Stimulated activated CD8-positive, alpha-beta memory T cell treated with anti-CD3 and anti-CD28 coated beads, Interleukin-15, amount 100 ng/mL, for 4 hours (primary cell): Measurements from ENCODE around the gene ARMC9.
"Not testable (repeated sequence)": the region's sequence is repeated elsewhere in the genome, so short reads cannot be mapped to it uniquely, and the experiment has no call there.

Experiments
- DNase-seq, 2 donors: peaks; one replicate each; pipeline ENCODE4 v3.0.0-alpha.2; 2020; ENCODE audit warnings: low read depth in 2 of 2

The ARMC9 gene

DNA sequence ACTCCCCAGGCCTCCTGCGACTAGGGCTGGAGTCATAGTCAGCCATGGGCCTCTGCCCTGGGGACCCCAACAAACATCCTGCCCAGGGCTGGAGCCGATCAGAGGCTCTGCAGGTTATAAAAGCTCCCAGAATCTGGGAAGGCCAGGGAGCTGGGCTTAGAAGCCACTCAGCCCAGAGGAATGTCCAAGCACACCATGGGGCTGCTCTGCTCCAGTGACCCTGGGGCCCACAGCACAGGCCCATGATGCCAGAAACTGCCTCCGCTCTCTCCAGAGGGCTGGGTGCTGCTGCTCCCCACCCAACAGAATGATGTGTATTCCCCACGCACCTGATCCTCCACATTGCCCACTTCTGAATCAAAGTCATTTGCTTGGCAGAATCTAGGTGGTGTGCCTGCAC lies 88.5 kb downstream of the ARMC9 start:
- DNase-seq, result no peak

DNA sequence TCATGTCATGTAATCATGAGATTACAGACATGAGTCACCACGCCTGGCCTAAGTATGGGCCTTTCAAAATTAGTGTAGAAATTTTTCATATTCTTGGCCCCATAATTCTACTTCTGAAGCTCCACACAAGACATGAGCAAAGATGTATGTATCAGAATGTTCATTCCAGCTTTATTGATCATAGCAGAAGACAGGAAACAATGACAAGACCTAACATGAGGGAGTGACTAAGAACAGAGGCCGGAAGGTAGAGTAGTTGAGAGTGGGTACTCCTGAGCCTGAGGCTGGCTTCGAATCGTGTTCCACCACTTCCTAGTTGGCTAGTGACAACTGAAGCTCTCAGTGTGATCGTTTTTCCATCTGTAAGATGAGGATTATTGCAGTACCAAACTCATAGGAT lies 89.3 kb downstream of the ARMC9 start:
- no peak for DNase-seq

DNA sequence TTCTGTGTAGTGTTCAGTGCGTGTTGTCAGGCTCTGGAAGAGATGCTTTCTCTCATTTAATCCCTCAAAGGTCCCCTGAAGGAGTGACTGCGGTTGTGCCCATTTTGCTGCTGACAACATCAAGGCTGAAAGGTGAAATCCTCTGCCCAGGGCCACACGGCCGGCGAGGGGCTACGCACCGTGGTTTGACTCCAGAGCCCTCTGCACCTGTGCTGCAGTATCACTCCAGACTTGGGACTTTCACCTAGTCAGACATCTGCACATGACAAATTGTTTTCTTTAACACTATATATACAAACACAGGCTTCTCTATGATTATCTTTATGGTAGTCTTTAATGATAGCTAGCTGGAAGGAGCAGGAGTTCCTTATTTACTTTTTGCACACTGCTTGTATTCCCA lies 90.2 kb downstream of the ARMC9 start:
- DNase-seq, result no peak

DNA sequence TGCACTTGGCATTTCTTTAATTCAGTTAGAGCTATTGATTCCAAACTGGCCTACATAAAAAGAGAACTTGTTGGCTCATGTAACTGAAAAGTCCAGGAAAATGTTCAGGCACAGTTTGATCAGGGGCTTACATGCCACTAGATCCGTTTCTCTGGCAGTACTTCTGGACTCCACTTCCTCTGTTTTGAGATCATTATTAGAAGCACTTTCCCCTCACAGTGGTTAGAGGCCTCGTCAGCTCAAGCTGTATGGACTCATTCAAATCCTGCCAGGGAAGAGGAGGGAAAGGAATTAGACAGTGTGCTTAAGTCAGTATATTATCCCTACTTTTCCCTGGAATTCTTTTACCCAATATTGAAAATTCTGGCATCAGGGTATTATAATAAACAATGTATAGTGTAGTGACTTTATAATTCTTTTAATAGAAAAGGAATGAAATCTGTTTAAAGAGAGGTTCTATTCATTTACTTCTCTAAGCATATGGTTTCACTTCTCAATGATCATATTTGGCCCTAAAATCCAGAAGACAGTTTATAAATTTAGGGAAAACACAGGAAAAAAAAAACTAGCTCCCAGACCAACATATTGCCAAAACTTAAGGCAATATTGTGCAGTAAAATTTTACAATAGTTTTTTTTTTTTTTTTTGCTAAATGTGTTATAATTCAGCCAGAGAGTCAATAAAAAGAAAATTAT lies 92.0 kb downstream of the ARMC9 start:
- no peak for DNase-seq

DNA sequence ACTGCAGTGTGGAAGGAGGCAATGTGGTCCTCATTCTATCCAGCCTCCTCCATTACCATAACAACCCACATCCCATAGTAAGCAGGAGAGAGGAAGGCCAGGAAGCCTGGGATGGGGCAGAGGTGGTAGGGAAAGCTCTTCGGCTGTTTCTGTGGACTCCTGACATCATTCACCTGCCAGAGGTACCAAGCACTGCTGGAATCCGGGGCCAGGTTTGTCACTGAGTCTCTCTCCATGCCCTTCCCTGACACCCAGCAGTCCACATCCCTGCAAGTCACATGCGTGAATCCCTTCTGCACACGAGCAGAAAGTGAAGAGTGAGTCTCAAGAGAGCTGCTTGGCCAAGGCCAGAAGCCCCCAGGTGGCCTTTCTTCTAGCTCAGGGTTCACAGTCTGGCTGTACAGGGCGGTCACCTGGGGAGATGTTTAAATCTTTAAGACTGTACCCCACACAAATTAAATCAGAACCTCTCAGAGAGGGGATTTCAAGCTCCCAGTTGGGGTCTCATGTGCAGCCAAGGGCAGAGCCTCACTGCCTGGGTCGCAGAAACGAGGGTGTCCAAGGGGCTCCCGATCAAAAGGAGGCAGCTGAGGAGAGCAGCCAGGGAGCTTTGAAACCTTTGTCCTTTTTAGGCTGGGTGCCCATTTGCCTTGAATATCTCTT lies 94.2 kb downstream of the ARMC9 start:
- no peak for DNase-seq

DNA sequence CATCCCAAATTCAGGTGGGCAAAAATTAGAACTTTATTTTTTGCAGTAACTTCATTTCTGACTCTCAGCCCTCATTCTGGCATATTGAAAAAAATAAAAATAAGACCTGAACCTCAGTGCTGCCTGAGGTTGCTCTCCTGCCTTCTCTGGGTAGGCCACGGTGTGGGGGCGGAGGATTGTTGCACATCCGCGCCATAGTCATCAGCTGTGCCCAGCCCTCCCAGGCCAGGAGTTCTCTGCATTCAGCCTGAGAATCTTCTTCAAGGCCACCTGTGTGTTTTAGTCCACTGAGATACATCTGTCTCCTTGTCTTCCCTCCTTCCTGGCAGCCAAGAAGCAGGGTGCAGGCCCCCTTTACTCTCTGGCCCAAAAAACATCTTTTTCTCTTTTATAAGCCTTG lies 94.7 kb downstream of the ARMC9 start:
- DNase-seq, result no peak

DNA sequence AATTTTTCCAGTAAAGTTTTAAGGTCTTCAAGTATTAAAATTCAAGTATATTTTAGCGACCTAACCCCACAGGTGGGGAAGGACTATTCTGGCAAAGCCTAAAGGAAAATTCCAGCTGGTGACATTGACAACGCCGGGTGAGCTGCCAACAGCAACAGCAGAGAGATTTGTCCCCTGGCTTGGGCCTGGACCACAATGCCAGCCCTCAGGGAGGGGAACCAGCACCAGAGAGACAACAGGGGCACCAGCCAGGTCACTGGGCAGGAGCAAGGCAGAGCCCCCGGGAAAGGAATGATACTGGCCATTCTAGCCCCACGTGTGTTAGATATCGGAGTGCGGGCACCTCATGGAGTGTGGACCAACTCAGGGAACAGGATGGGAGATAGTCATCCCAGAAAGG lies 95.7 kb downstream of the ARMC9 start:
- no peak for DNase-seq

DNA sequence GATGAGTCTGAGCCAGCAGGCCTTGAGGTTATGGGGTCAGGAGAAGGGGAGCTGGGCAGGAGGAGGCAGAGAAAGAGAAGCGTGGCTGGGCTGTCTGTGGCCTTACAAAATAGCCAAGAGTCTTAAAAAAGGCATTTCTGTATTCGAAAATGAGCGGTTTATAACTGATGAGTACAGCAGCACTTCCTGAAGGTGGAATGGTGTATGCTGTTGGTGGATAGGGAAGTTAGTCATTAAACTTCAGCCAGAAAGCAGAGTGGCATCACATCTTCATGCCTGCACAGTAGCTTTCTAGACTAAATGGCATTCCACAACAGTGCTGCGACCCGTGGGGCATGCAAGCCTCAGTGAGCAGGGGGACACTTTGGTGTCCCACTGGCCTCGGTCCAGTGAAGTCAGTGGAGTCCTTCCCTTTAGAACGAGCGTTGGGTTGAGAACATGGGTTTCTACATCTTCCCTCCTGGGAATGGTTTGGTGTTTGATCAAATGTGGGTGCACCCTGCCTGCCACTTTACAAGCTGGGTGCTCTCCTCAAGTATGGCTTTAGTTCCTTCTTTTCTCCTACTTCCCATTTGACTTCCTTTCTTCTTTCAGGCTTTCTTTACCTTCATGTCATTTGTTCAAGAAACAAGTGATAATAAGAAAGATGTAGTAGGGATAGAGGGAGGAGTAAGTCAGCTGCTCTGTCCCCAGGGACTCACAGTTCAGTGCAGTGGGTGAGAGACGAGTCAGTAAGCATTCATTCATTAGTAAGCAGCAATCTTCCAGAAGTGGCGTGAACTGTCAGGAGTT lies 96.3 kb downstream of the ARMC9 start:
- DNase-seq, result no peak

DNA sequence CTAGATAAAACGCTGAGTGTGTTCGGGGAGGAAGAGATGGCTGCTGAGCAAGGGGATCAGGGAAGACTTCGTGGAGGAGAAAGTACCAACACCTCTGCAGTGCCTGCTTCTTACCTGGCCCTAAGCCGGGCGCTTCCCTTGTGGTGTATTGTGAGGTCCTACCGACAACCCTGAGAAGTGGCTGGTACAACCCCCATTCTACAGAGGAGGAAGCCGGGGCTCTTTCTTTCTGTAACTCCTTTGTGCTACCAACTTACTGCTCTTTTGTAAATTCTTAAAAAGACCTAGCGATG lies 96.9 kb downstream of the ARMC9 start:
- DNase-seq, result no peak

DNA sequence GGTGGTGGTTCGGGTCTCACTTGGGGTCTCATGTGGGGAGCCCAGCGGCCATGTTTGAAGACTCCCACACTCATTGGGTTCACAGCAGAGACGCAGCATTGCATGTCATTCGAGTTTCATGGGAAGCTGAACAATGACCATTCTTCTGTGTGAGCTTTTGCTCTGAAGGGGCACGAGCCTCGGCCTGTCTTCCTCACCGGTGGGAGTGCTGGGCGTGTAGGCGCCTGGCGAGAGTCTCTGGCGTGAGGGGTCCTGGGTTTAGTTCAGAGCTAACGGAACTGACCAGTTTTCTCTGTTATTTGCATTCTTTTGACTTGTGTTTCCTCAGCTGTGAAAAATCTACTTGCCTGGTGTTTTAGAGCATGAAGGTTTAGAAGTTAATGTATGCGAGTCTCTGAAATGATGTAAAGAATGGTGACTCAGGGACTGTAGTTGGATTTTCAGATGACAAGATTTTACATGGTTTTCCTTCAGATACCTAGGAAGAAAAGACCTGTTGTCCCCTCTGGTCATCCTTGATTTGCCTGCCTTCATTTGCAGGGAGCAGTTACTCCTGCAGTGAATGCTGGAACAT lies 98.1 kb downstream of the ARMC9 start:
- DNase-seq, result no peak

DNA sequence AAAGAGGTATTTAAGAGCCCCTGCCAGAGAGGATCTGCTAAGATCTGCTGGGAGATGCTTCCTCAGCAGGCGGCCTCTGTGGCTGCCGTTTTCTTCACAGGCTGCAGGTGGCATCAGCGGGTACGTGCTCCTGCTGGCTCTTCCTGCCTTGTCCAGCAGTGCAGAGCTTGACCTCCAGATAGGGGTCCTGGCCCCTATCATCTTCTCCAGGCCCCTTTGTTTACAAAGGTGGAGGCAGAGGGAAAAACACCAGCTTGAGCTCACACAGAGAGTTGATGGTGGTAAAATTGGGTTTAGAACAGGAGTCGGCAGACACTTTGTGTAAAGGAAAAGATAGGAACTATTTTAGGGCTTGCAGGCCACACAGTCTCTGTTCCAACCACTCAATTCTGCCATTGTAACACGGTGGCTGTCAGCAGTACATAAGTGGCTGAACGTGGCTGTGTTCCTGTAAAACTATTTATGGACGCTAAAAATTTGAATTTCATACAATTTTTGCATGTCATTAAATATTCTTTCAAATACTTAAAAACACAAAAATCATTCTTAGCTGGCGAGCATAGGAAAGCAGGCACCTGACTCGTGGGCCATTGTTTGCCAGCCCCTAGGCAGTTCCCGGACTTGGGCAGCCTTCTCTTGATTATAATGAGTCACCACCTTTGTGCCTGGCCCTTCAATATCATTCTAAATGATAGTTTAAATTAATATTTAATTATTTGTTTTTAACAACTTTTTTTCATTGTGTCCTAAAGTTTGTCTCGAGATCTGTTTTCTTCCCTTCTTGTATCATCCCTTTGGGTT lies 98.9 kb downstream of the ARMC9 start:
- DNase-seq, result no peak

DNA sequence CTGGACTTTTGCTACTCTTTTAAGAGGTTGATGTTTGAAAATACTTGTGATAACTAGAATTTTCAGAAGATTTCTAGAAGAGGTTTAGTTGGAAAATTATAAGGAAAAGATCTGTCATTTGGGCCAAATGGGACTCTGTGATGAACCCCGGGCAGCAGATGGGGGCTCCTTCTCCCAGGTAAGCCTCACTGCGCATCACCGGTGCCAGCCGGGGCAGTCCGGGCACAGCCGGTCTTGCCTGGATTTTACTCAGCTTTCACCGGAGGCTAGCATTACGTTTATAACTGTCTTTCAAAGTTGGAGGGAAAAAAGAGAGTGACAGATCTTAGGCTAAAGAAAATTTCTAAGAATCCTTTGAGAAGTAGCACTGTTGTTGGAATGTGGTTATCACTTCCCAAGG lies 99.7 kb downstream of the ARMC9 start:
- DNase-seq, result no peak

DNA sequence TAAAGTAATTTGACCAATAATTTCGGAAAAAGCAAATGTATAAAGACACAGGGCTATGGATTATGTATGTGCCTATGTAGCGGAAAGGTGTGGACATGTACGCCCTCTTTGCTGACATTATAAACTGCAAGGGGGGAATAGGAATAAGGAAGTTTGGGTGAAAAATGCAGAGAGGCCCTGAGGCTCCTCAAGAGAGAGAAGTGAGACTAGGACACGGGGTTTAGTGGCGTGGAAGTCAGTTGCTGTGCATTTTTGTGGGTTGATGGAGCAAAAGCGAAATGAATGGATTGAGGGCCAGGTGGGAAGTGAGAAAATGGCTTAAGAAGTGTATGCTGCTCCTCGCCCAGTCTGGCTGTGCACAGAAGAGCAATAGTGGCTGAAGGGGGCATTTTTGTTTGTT lies 100.8 kb downstream of the ARMC9 start:
- DNase-seq, result no peak

DNA sequence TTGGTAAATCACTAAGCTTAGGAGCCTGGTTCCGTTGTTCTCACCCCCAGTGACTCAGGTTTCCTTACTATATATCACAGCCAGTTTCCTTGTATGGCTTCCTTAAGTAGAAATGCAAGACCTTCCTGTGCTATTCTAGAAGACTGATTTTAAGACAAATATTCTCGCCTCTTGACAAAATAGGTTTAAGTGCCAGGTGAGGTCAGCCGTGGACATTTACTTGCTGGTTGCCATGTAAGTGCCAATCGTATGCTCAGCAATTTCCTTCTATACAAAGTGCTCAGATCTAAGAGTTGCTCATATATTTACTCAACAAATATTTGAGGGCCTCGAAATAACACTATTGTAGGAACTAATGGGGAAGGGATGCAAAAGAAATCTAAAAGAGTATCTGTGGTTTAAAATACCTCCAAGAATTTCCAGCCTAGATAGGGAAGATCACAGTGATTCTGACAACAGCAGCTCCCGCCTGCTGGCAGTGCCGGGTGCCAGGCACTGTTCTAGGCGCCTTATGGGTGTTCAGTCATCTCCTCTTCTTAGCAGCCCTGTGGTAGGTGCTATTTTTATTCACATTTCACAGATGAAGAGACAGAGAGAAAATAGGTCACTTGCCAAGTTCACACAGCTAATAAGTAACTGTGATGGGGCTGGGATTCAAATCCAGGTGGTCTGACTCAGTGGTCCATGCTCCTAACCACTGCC lies 101.7 kb downstream of the ARMC9 start:
- DNase-seq, result no peak

DNA sequence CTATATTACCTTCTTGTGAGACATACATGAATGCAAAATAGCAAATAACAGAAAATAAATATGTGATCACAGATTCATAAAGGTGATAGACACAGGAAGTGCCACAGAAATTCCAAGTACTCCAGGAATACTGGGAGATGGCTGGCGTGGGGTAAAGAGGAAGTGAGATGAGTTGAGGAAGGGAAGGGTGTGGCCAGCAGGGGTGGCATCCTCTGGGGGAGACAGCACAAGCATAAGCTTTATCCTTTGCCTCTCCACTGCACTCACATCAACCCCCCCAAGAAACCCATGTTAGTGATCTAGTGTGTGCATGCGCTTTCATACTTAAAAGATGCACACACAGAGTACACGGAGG lies 102.3 kb downstream of the ARMC9 start:
- no peak for DNase-seq

DNA sequence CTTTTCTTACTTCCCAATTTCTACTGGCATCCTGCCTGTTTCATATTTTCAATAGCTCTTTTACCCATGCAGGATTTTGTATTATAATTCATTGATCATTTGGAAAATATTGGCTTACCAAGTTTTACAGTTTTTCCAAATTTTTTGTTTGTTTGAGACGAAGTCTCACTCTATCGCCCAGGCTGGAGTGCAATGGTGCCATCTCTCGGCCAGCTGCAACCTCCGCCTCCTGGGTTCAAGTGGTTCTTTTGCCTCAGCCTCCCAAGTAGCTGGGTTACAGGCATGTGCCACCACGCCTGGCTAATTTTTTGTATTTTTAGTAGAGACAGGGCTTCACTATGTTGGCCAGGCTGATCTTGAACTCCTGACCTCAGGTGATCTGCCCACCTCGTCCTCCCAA lies 105.8 kb downstream of the ARMC9 start:
- not testable (repeated sequence) for DNase-seq

DNA sequence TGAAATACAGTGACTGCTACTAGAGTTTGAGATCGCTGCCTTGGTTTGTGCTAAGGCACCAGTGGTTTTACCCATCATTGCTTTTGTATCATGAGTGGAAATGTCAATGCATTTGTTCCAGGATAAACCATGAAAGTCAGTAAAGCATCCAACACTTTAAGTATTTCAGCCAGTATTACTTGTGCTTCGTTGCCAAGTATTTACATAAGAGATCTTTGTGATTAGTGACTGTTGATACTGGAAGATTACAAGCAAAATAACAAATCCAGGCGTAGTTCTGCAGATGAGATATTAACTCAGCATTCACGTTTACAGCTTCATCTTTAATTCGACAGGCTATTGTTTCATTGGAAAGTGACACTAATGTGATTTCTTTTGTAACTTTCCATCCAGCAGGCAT lies 106.8 kb downstream of the ARMC9 start:
- no peak for DNase-seq

DNA sequence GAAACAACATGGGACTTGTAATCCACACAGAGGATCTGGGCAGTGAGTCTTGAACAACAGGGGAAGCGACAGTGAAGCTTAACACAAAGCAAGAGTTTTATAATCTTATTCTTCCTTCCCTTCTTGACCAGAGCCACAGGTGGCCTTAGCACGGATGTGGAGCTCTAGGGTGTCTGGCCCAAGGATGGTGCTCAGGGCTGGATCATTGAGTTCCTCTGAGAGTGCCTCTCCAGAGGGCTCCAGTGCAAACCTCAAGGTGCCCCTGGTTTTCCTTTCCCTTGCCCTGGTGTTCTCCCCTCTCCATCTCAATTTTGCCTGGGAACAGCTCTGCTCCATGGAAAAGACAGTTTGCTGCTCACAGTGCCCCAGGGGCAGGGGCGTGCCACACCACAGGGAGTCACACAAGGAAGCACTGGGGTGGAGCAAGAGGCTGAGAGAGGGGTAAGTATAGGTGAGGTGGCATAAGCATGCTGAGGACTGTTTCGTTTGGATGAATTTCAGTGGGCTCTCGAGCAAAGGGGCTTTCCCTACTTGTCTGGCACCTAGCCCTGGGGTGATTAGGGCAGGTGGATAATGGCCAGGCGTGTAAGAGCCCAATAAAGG lies 108.5 kb downstream of the ARMC9 start:
- DNase-seq, result no peak

DNA sequence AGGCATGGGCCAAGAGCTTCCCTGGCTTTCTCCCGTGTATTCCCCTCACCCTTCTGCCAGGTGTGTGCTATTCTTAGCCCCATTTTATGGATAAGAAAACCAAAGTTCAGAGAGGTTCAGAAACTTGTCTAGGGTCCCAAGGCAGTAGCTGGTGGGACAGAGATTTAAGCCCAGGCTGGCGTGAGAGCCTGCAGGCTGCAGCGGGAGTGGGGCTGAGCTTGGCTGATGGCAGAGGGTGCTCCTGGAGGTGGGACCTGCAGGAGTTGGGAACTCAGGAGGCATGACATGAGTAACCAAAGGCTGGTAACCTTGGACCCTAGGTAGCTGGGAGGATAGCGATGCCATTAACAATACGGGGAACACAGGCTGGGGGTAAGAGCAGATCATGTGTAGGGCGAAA lies 109.8 kb downstream of the ARMC9 start:
- DNase-seq, result no peak

DNA sequence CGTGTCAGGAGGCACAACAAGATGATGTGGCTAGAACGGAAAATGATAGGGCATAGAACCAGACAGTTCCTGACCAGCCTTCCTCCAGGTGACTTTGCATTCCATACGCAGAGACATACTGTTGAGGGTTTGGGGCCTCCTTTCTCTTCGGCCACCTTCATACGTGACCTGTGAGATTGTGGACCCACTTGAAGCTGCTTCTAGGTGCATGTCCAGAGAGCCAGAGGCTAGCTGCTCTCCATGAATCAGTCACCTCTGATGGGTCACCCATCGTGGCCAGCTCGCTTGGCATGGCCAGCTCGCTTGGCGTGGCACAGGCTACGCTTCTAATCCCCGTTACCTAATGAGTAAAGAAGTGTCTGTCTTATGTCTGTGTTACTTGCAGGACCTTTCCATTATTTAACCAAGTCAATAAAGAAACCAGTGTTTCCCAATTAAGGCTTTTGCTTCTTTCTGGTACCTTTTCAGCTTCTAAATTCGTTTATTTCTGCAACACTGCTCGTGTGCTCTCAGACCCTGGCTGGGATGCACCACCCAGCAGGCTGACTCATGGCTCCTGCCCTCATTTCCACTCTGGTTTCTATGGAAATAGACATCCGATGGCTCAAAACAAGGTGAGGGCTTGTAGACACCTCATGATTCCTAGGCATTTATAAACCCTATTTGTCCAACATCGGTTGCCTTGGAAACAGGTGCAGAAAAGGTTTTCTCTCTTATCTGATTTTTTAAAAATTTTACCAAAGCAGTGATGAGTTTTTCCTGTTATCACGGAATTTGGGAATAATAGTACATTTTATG lies 110.4 kb downstream of the ARMC9 start:
- no peak for DNase-seq
